Upper lobe of left lung (tissue), 6 donors: Measurements from ENCODE around the gene KLRF1. TPM values are rescaled to one million over a fixed set of nuclear protein-coding genes. Genes with fewer than 3 reads are reported as not detected.

Experiments used
- ATAC-seq, 2 donors: fragments of 200-7000 bp; cut with Tn5 transposase; one replicate each; pipeline ENCODE4 v1.9.1; 2022; ENCODE audit warnings: mild to moderate bottlenecking in 2 of 2, moderate library complexity in 2 of 2; ENCODE audit not compliant: low FRiP score in 2 of 2
- DNase-seq, 2 donors: peaks; one replicate each; pipeline ENCODE4 v3.0.0-alpha.2; 2019 to 2020
- H3K27ac ChIP-seq, 4 donors: fragments of 200-600 bp; sonication (generic); one replicate each; pipeline ENCODE4 v1.5.1; 2016 to 2019
- H3K27me3 ChIP-seq, 4 donors: fragments of 200-600 bp; sonication (generic); one replicate each; pipeline ENCODE4 v1.5.1; 2017 to 2019
- H3K36me3 ChIP-seq, 4 donors: fragments of 200-600 bp; sonication (generic); one replicate each; pipeline ENCODE4 v1.5.1; 2016 to 2019
- H3K4me1 ChIP-seq, 4 donors: fragments of 200-600 bp; sonication (generic); one replicate each; pipeline ENCODE4 v1.5.1; 2018 to 2019
- H3K4me3 ChIP-seq, 4 donors: fragments of 200-600 bp; sonication (generic); one replicate each; pipeline ENCODE4 v1.5.1; 2017 to 2019; ENCODE audit warnings: mild to moderate bottlenecking in 2 of 4, moderate library complexity in 1 of 4
- H3K9me3 ChIP-seq, 4 donors: fragments of 200-600 bp; sonication (generic); one replicate each; pipeline ENCODE4 v1.5.1; 2018 to 2019
- CTCF ChIP-seq, 6 experiments: fragments of 450-650 bp in 4 of 6; fragments of 200-600 bp in 2 of 6; sonication (generic) in 2 of 6; IDR thresholded peaks; one replicate each; pipeline ENCODE4 v1.5.1; 2016 to 2019; ENCODE audit warnings: antibody characterized with exemption in 6 of 6
- EP300 ChIP-seq, 4 donors: sonication (generic); formaldehyde crosslinking; IDR thresholded peaks; one replicate each; pipeline ENCODE4 v1.5.1; 2017; ENCODE audit warnings: antibody characterized with exemption in 4 of 4, control low read depth in 2 of 4
- POLR2A ChIP-seq, 4 donors: fragments of 450-650 bp; IDR thresholded peaks; one replicate each; pipeline ENCODE4 v1.5.1; 2016 to 2017; ENCODE audit warnings: antibody characterized with exemption in 4 of 4, mild to moderate bottlenecking in 2 of 4
- POLR2AphosphoS5 ChIP-seq, 2 donors: sonication (generic); formaldehyde crosslinking; IDR thresholded peaks; one replicate each; pipeline ENCODE4 v1.5.1; 2017; ENCODE audit warnings: antibody characterized with exemption in 2 of 2
- WGBS, 2 donors: methylation state at CpG; one replicate each; pipeline ENCODE4 v1.1.5; 2017 to 2018; 5-methylcytosine and 5-hydroxymethylcytosine counted together
- total RNA-seq, 6 donors: library from RNA; depleted of rRNA in 4 of 6; stranded (reverse); fragments of >200 nt in 4 of 6; gene quantifications; one replicate each; pipeline versions ENCODE4 v1.1.0 to v1.2.1, GENCODE V29; 2016 to 2021
- donor health status: DM: no; HTN: no; CAD: no; lungs with moderate emphysema.
- donor health status: DM: no; HTN: yes; CAD: no; lungs with severe emphysema.

KLRF1 gene
- total RNA-seq, 6 donors from 2014 or later, result 1.2 to 6.9 (median 2.0) TPM; not detected in 2

DNA sequence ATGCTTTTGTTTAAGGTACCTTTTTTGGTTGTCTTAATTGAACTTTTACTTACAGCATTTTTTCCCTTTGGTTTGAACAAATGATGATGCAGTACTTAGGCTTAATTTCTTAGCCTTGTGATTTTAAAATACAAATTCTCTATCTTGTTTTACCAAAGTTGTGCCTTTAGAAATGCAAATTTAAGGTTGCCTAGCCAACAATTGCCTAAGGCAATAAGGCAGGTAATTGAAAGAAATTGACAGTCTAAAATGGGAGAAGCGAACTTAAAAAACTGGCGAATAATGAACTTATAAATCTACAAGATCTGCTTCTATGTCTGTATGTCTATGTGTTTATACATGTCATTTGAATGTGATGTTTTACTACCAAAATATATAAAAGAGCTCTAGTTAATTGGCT, 43.0 kb upstream of the KLRF1 start:
- 98 to 100% methylated on average over 2 of the region's 2 CpGs for WGBS, 2 donors
- Histone ChIP-seq H3K4me1 (no peaks in the 10 kb centered on the region), H3K36me3 (no peaks in the 10 kb centered on the region), H3K27ac (no peak overlapping the region), H3K4me3 (no peak overlapping the region), H3K27me3 (no peaks in the 10 kb centered on the region), H3K9me3 (no peaks in the 10 kb centered on the region)
- no peak for DNase-seq
- no peak for ATAC-seq
- no peak for TF ChIP-seq CTCF (IDR thresholded peaks at IDR 0.05)
- TF ChIP-seq POLR2AphosphoS5 (IDR thresholded peaks at IDR 0.05), result no peak
- no peak for TF ChIP-seq POLR2A (IDR thresholded peaks at IDR 0.05)
- no peak for TF ChIP-seq EP300 (IDR thresholded peaks at IDR 0.05)

DNA sequence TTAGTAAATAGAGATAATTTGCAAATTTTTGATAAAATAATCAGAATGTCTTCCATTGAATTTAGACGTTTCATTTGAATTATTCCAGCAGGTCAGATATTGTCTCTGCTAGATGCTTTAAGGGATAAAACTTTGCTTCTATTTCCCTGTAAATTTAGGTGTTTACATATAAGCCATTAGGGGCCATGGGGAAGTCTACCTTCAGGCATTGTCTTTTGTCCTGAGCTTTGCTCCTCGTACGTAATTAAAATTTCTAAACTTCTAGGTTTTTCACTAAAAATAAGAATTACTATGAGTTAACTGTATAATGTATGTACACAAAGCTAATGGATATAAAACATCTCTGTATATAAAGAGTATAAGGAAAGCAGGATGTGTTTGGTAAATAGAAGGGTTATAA, 42.5 kb upstream of the KLRF1 start:
- H3K4me3 ChIP-seq, result no peak overlapping the region
- H3K36me3 ChIP-seq, result no peaks in the 10 kb centered on the region
- TF ChIP-seq EP300 (IDR thresholded peaks at IDR 0.05) (no peak), POLR2AphosphoS5 (IDR thresholded peaks at IDR 0.05) (no peak), CTCF (IDR thresholded peaks at IDR 0.05) (no peak), POLR2A (IDR thresholded peaks at IDR 0.05) (no peak)
- ATAC-seq (no peak), DNase-seq (no peak)
- 68 to 89% methylated on average over 3 of the region's 3 CpGs for WGBS, 2 donors
- H3K27ac ChIP-seq, result no peak overlapping the region
- no peaks in the 10 kb centered on the region for H3K4me1 ChIP-seq
- H3K27me3 ChIP-seq, result no peaks in the 10 kb centered on the region
- H3K9me3 ChIP-seq, result no peaks in the 10 kb centered on the region

DNA sequence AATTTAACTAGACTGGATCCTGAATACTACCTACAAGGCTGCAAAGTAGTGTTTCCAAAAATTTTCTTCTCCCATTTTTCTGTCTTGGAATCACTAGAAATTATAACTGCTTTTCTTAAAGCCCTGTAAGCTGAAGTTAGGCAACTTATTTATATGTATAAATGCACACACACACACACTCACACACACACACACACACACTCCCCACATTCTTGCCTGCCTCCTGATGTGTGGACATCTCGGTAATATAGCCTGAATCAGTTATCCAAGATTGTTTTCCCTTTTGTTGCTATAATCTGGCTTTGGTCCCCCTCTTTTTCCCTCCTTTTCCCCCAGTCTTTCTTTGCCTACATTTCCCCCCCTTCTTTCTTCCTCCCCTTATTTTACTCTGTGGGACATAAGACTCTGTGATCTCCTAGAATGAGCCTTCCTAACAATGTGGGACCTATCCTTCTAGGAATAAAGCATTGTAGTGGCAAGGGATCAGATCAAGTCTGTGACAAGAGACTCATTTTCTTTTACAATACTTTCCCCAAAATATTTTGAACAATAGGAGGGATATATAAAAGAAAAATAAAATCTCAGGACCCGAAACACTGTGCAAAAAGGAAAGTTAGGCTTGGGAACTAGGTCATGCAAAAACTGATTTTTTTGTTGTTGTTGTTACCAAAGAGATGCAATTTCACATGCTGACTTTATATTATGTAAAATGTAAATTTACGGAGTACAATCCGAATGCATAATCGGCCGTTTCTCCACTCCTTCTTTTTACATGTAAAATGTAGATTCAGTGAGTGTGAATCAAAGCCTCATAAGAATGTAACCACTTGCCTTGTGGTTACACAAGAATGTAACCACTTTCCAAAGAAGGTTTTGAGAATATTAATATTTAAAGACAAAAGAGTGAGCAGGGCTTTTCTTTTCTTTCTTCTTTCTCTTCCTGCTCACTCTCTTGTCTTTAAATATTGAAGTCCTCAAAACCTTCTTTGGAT, 40.3 kb upstream of the KLRF1 start:
- Histone ChIP-seq H3K27me3 (no peaks in the 10 kb centered on the region), H3K27ac (no peak overlapping the region), H3K9me3 (no peaks in the 10 kb centered on the region), H3K4me1 (no peaks in the 10 kb centered on the region), H3K4me3 (no peak overlapping the region), H3K36me3 (no peaks in the 10 kb centered on the region)
- DNase-seq (no peak), ATAC-seq (no peak)
- no peak for TF ChIP-seq CTCF (IDR thresholded peaks at IDR 0.05)
- WGBS, 2 donors, result 82 to 87% methylated on average over 6 of the region's 6 CpGs

DNA sequence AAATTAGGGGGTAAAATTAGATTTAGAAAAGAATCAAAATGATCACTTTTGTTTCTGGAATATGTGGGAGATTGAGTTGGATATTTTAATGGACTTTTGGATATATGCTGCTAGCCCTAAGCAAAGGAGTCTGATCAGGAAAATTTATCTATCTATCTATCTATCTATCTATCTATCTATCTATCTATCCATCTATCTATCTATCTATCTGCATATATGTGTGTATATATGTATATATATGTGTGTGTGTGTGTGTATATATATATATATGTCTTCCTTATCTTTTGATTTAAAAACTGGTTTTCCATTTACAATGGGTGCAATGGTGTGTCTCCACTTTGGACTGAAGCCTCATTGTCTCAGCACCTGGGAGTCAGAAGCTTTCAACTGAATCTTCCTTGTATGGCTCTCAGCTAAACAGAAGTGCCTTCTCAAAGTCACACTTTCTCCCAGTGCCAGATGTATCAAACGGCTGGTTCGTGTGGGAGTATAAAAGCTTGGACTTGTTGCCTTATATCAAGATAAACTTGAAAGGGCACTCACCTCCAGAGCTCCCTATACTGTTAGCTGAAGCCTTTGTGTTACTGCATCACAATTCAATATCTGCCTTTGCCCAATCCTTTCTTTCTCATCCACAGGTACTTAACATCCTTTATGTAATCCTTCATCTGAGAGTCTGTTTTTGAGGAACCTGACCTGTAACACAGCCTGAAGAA, 34.9 kb upstream of the KLRF1 start:
- peaks cover 0 to 6% (median 3%) of the 10 kb centered on the region in 4 donors for H3K4me1 ChIP-seq
- H3K36me3 ChIP-seq, result no peaks in the 10 kb centered on the region
- H3K4me3 ChIP-seq, result no peak overlapping the region
- H3K27me3 ChIP-seq, result no peaks in the 10 kb centered on the region
- WGBS, 2 donors, result 27 to 42% methylated on average over 2 of the region's 2 CpGs
- no peaks in the 10 kb centered on the region for H3K9me3 ChIP-seq
- ATAC-seq (no peak), DNase-seq (no peak)
- no peak overlapping the region for H3K27ac ChIP-seq
- TF ChIP-seq EP300 (IDR thresholded peaks at IDR 0.05), result no peak
- TF ChIP-seq POLR2A (IDR thresholded peaks at IDR 0.05), result no peak
- TF ChIP-seq CTCF (IDR thresholded peaks at IDR 0.05), result no peak
- no peak for TF ChIP-seq POLR2AphosphoS5 (IDR thresholded peaks at IDR 0.05)
